Keratinocyte (primary cell): ENCODE measurements around the gene RNASE7. TPM values are rescaled to one million over a fixed set of nuclear protein-coding genes. Genes with fewer than 3 reads are reported as not detected.

Source experiments
- DNase-seq: peaks from one replicate; pipeline ENCODE4 v3.0.0-alpha.2; 2011; ENCODE audit warnings: low read depth, missing footprints, low spot score
- FAIRE-seq: peaks from 2 replicates; lab custom pipeline; 2011; peaks lifted over from hg19 to GRCh38; lab: Jason Lieb, UNC
- H2AFZ ChIP-seq: 2 replicates; pipeline ENCODE4 v1.6.0; 2012; ENCODE audit warnings: low read length, control low read depth, inconsistent platforms; ENCODE audit not compliant: control insufficient read depth
- H3K27ac ChIP-seq: 2 replicates; pipeline ENCODE4 v1.5.1; 2011; ENCODE audit warnings: low read length; ENCODE audit not compliant: control insufficient read depth, insufficient read depth
- H3K27me3 ChIP-seq: 3 replicates; pipeline ENCODE4 v1.6.0; 2011; ENCODE audit warnings: low read length; ENCODE audit not compliant: control insufficient read depth, insufficient read depth; ENCODE audit errors: extremely low read depth
- H3K36me3 ChIP-seq, 2 experiments: 2 replicates in 1 of 2; 3 replicates in 1 of 2; pipeline ENCODE4 v1.5.1; 2011; ENCODE audit warnings: low read length in 2 of 2, mild to moderate bottlenecking in 1 of 2; ENCODE audit not compliant: control insufficient read depth in 2 of 2, insufficient read depth in 2 of 2; ENCODE audit errors: extremely low read depth in 1 of 2
- H3K4me1 ChIP-seq: 3 replicates; pipeline ENCODE4 v1.5.1; 2011; ENCODE audit warnings: low read length; ENCODE audit not compliant: control insufficient read depth, insufficient read depth; ENCODE audit errors: extremely low read depth
- H3K4me2 ChIP-seq: 3 replicates; pipeline ENCODE4 v1.6.0; 2011; ENCODE audit warnings: low read depth, low read length; ENCODE audit not compliant: control insufficient read depth, insufficient read depth; ENCODE audit errors: extremely low read depth
- H3K4me3 ChIP-seq, 3 experiments: fragments of 200-600 bp in 1 of 3; sonication (generic) in 1 of 3; 2 replicates in 2 of 3; 3 replicates in 1 of 3; pipeline ENCODE4 v1.5.1; 2011 to 2016; ENCODE audit warnings: low read length in 3 of 3, mild to moderate bottlenecking in 3 of 3, control low read depth in 2 of 3, inconsistent platforms in 1 of 3, low read depth in 1 of 3, mixed read lengths in 1 of 3, mixed run types in 1 of 3, moderate library complexity in 1 of 3; ENCODE audit not compliant: control insufficient read depth in 2 of 3, insufficient read depth in 2 of 3; ENCODE audit errors: extremely low read depth in 1 of 3
- H3K79me2 ChIP-seq: 2 replicates; pipeline ENCODE4 v1.6.0; 2012; ENCODE audit warnings: low read length; ENCODE audit not compliant: control insufficient read depth, insufficient read depth
- H3K9ac ChIP-seq: 3 replicates; pipeline ENCODE4 v1.6.0; 2011; ENCODE audit warnings: low read length; ENCODE audit not compliant: control insufficient read depth, insufficient read depth; ENCODE audit errors: extremely low read depth
- H3K9me1 ChIP-seq: 3 replicates; pipeline ENCODE4 v1.6.0; 2011; ENCODE audit warnings: low read length; ENCODE audit not compliant: control insufficient read depth, insufficient read depth; ENCODE audit errors: extremely low read depth
- H3K9me3 ChIP-seq: 2 replicates; pipeline ENCODE4 v1.5.1; 2012; ENCODE audit warnings: low read depth, low read length; ENCODE audit not compliant: control insufficient read depth
- H4K20me1 ChIP-seq: 3 replicates; pipeline ENCODE4 v1.6.0; 2011; ENCODE audit warnings: low read length; ENCODE audit not compliant: control insufficient read depth, insufficient read depth; ENCODE audit errors: extremely low read depth
- EZH2 ChIP-seq: IDR thresholded peaks from one replicate; pipeline ENCODE4 v1.6.1; 2012; ENCODE audit warnings: inconsistent platforms, mild to moderate bottlenecking, low read length, moderate library complexity
- dilution Hi-C: fragments of 300-500 bp; cut with MboI; formaldehyde crosslinking; loops from one replicate; pipeline ENCODE4 v1.7.0; 2020; ENCODE audit warnings: low sequenced_read_pairs; ENCODE audit not compliant: extremely low pct_ligation_motif_present
- polyA plus RNA-seq, 5 experiments: library from polyadenylated mRNA; depleted of rRNA in 3 of 5; stranded (reverse) in 3 of 5; stranded (forward) in 1 of 5; unstranded in 1 of 5; fragments of >200 nt; gene quantifications; 1 replicate in 1 of 5; 2 replicates in 3 of 5; 3 replicates in 1 of 5; pipeline versions ENCODE4 v1.2.1 to v1.2.3, GENCODE V29; 2011 to 2012; ENCODE audit warnings: missing spikeins in 2 of 5, low read depth in 1 of 5, low replicate concordance in 1 of 5
- TF ChIP-seq, protein P1 (sequence below), 3 experiments: IDR thresholded peaks in 1 of 3; conservative IDR thresholded peaks in 1 of 3; optimal IDR thresholded peaks in 1 of 3; 2 replicates in 2 of 3; 3 replicates in 1 of 3; pipeline versions ENCODE3 to v1.5.1; 2011; ENCODE audit warnings: low read length in 3 of 3, mild to moderate bottlenecking in 3 of 3, moderate library complexity in 2 of 3, control low read depth in 1 of 3, inconsistent platforms in 1 of 3; ENCODE audit not compliant: insufficient read depth in 2 of 3; ENCODE audit errors: extremely low read depth in 1 of 3

The RNASE7 gene
- polyA plus RNA-seq, 1 donor (not counting 4 experiments of a cell fraction or from before 2014, with no cell fraction given) = 17.4 TPM

DNA sequence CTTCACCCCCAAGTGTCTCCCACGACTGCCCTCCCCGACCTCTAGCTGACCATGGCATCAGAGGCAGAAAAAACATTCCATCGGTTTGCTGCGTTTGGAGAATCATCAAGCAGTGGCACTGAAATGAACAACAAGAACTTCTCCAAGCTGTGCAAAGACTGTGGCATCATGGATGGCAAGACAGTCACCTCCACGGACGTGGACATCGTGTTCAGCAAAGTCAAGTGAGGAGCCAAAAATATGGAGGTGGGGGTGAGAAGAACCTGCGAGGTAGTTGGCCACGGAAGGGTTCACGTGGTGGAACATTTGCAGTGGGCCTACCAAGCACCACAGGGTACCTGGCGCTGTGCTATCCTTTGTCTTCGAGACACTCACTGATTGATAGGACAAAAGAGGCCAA, 11.6 kb upstream of the RNASE7 start:
- Histone ChIP-seq H3K9ac (no peak overlapping the region), H4K20me1 (no peaks in the 10 kb centered on the region), H3K27me3 (peaks cover 3% of the 10 kb centered on the region), H3K27ac (no peak overlapping the region), H3K9me3 (no peaks in the 10 kb centered on the region), H3K36me3 (no peaks in the 10 kb centered on the region), H2AFZ (no peak overlapping the region), H3K79me2 (no peaks in the 10 kb centered on the region), H3K4me2 (no peak overlapping the region), H3K4me1 (no peaks in the 10 kb centered on the region), H3K9me1 (no peaks in the 10 kb centered on the region), H3K4me3 (no peak overlapping the region)
- no peak for FAIRE-seq
- TF ChIP-seq, protein P1, sequence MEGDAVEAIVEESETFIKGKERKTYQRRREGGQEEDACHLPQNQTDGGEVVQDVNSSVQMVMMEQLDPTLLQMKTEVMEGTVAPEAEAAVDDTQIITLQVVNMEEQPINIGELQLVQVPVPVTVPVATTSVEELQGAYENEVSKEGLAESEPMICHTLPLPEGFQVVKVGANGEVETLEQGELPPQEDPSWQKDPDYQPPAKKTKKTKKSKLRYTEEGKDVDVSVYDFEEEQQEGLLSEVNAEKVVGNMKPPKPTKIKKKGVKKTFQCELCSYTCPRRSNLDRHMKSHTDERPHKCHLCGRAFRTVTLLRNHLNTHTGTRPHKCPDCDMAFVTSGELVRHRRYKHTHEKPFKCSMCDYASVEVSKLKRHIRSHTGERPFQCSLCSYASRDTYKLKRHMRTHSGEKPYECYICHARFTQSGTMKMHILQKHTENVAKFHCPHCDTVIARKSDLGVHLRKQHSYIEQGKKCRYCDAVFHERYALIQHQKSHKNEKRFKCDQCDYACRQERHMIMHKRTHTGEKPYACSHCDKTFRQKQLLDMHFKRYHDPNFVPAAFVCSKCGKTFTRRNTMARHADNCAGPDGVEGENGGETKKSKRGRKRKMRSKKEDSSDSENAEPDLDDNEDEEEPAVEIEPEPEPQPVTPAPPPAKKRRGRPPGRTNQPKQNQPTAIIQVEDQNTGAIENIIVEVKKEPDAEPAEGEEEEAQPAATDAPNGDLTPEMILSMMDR (optimal IDR thresholded peaks at IDR 0.05 in 1 of 3, IDR thresholded peaks at IDR 0.05 in 1 of 3, conservative IDR thresholded peaks at IDR 0.05 in 1 of 3; ENCODE audit: extremely low read depth in 1 of 3, insufficient read depth in 2 of 3, low read length in 3 of 3) = no peak
- no peak for TF ChIP-seq EZH2
- DNase-seq = no peak
- dilution Hi-C loops = no loop called here

DNA sequence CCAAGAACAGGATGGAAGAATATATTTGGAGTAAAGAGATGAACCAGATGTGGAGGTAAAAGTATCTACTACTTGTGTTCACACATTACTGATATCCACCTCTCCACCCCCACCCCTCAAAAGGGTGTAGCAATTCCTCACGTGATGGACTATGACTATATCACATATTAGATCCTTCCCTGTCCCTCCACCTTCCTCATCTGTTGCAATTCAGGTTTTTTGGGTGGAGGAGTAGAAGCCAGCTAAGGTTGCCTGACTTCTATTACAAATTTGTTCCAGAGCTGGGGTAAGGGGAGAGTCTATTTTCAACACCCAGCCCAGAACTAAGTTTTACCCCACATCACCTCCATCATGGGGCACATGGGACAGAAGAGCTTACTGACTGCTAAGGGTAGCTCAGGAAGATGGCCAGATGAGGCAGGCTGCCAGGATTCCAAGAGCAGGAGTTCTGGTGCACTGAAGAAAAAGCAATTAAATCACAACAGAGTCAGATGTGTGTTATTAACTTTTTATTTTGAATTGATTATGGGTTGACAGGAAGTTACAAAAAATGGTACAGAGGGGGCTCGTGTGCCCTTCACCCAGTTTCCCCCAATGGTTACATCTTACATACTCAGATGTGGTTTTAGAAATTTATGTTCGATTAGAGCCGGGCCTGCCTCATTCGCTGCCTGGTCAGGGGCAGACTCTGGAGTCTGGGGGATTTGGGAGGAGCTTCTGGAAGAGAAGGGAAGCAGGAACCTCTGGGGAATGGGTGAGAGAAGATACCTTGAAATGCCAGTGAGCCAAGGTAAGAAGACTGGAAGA, 9.6 kb upstream of the RNASE7 start:
- Histone ChIP-seq H3K4me3 (no peak overlapping the region), H4K20me1 (no peaks in the 10 kb centered on the region), H3K9me1 (no peaks in the 10 kb centered on the region), H3K4me1 (no peaks in the 10 kb centered on the region), H3K79me2 (no peaks in the 10 kb centered on the region), H3K27me3 (peaks cover 3% of the 10 kb centered on the region), H2AFZ (no peak overlapping the region), H3K4me2 (no peak overlapping the region), H3K27ac (no peak overlapping the region), H3K36me3 (no peaks in the 10 kb centered on the region), H3K9ac (no peak overlapping the region), H3K9me3 (no peaks in the 10 kb centered on the region)
- DNase-seq = no peak
- dilution Hi-C loops = no loop called here
- no peak for TF ChIP-seq EZH2
- TF ChIP-seq, protein P1 (optimal IDR thresholded peaks at IDR 0.05 in 1 of 3, IDR thresholded peaks at IDR 0.05 in 1 of 3, conservative IDR thresholded peaks at IDR 0.05 in 1 of 3; ENCODE audit: extremely low read depth in 1 of 3, insufficient read depth in 2 of 3, low read length in 3 of 3) = no peak
- FAIRE-seq = no peak
